ENCODE data around the gene IVL.

DNA sequence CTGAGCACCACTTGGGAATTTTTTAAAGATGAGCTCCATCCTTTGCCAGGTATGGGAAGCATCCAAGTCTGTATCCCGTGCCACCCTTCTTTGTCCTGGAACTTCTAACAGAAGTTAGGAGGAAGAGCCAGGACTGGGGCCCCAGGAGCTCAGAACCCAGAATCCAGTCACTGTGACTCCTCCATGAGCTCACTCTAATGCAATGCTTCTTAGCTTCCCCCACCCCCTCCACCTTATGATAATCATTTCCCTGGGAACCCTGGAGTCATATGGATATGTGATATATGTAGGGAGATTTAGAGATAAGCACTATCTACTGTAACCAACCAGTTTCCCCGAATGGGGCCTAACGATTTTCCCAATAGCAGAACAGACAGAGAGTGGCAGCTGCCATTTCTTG is 37.9 kb downstream of the IVL start:
- TF ChIP-seq EZH2phosphoT487 (IDR thresholded peaks at IDR 0.05) (no peak), EZH2 (IDR thresholded peaks at IDR 0.05) (no peak)
- TF ChIP-seq, protein P1, sequence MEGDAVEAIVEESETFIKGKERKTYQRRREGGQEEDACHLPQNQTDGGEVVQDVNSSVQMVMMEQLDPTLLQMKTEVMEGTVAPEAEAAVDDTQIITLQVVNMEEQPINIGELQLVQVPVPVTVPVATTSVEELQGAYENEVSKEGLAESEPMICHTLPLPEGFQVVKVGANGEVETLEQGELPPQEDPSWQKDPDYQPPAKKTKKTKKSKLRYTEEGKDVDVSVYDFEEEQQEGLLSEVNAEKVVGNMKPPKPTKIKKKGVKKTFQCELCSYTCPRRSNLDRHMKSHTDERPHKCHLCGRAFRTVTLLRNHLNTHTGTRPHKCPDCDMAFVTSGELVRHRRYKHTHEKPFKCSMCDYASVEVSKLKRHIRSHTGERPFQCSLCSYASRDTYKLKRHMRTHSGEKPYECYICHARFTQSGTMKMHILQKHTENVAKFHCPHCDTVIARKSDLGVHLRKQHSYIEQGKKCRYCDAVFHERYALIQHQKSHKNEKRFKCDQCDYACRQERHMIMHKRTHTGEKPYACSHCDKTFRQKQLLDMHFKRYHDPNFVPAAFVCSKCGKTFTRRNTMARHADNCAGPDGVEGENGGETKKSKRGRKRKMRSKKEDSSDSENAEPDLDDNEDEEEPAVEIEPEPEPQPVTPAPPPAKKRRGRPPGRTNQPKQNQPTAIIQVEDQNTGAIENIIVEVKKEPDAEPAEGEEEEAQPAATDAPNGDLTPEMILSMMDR (IDR thresholded peaks at IDR 0.05), result no peak

Measured in neural progenitor cell (in vitro differentiated cells).